ES-I3 (cell line): Measurements from ENCODE around the gene TMEM163.
"Not testable (repeated sequence)": the region's sequence is repeated elsewhere in the genome, so short reads cannot be mapped to it uniquely, and the experiment has no call there.

Source experiments
- H3K36me3 ChIP-seq: 2 replicates; pipeline ENCODE4 v1.6.1; 2013; ENCODE audit warnings: mild to moderate bottlenecking, low read length, control low read depth, moderate library complexity; ENCODE audit not compliant: insufficient read depth
- H3K4me1 ChIP-seq: 2 replicates; pipeline ENCODE4 v1.6.1; 2013; ENCODE audit warnings: mild to moderate bottlenecking, control low read depth, low read length; ENCODE audit not compliant: insufficient read depth
- H3K9ac ChIP-seq: 2 replicates; pipeline ENCODE4 v1.6.1; 2013; ENCODE audit warnings: low read depth, mild to moderate bottlenecking, low read length, moderate library complexity
- H3K9me3 ChIP-seq: 2 replicates; pipeline ENCODE4 v1.6.1; 2013; ENCODE audit warnings: mild to moderate bottlenecking, low read length, moderate library complexity; ENCODE audit not compliant: control insufficient read depth, insufficient read depth

The TMEM163 gene

GRCh38 chr2:134522496-134523455 lies 196.0 kb downstream of the TMEM163 start:
- Histone ChIP-seq H3K9me3 (no peaks in the 10 kb centered on the region), H3K4me1 (no peaks in the 10 kb centered on the region), H3K36me3 (no peaks in the 10 kb centered on the region), H3K9ac (no peak overlapping the region)

- Histone ChIP-seq H3K9ac (no peak overlapping the region), H3K9me3 (no peaks in the 10 kb centered on the region), H3K4me1 (no peaks in the 10 kb centered on the region), H3K36me3 (no peaks in the 10 kb centered on the region)
These were observed 200.7 kb downstream of the TMEM163 start for GRCh38 chr2:134518101-134518500.

GRCh38 chr2:134515137-134515536 lies 203.7 kb downstream of the TMEM163 start:
- H3K9me3 ChIP-seq, result no peaks in the 10 kb centered on the region
- no peaks in the 10 kb centered on the region for H3K4me1 ChIP-seq
- no peak overlapping the region for H3K9ac ChIP-seq

GRCh38 chr2:134513465-134513804 lies 205.4 kb downstream of the TMEM163 start:
- H3K36me3 ChIP-seq, result no peaks in the 10 kb centered on the region
- H3K9ac ChIP-seq, result no peak overlapping the region
- no peaks in the 10 kb centered on the region for H3K4me1 ChIP-seq
- H3K9me3 ChIP-seq, result no peaks in the 10 kb centered on the region

More at GRCh38 chr2:134515137-134515536, 203.7 kb downstream of the TMEM163 start:
- H3K36me3 ChIP-seq, result no peaks in the 10 kb centered on the region

- Histone ChIP-seq H3K4me1 (no peaks in the 10 kb centered on the region), H3K9ac (no peak overlapping the region), H3K36me3 (no peaks in the 10 kb centered on the region), H3K9me3 (no peaks in the 10 kb centered on the region)
These were observed 205.9 kb downstream of the TMEM163 start for GRCh38 chr2:134512734-134513464.

- H3K9ac ChIP-seq, result no peak overlapping the region
- no peaks in the 10 kb centered on the region for H3K36me3 ChIP-seq
- no peaks in the 10 kb centered on the region for H3K9me3 ChIP-seq
- no peaks in the 10 kb centered on the region for H3K4me1 ChIP-seq
These were observed 210.4 kb downstream of the TMEM163 start for GRCh38 chr2:134508391-134508790.

- no peaks in the 10 kb centered on the region for H3K36me3 ChIP-seq
- no peaks in the 10 kb centered on the region for H3K9me3 ChIP-seq
- H3K4me1 ChIP-seq, result no peaks in the 10 kb centered on the region
- H3K9ac ChIP-seq, result no peak overlapping the region
These were observed 211.1 kb downstream of the TMEM163 start for GRCh38 chr2:134507697-134508096.

GRCh38 chr2:134507159-134507558 lies 211.6 kb downstream of the TMEM163 start:
- not testable (repeated sequence) for H3K9me3 ChIP-seq, H3K36me3 ChIP-seq, H3K4me1 ChIP-seq, H3K9ac ChIP-seq

- H3K36me3 ChIP-seq, result no peaks in the 10 kb centered on the region
- H3K9me3 ChIP-seq, result no peaks in the 10 kb centered on the region
- H3K4me1 ChIP-seq, result no peaks in the 10 kb centered on the region
- no peak overlapping the region for H3K9ac ChIP-seq
These were observed 213.4 kb downstream of the TMEM163 start for GRCh38 chr2:134505446-134505845.

GRCh38 chr2:134504586-134505336 lies 214.0 kb downstream of the TMEM163 start:
- H3K9me3 ChIP-seq, result no peaks in the 10 kb centered on the region
- H3K9ac ChIP-seq, result no peak overlapping the region
- H3K4me1 ChIP-seq, result peaks cover 4% of the 10 kb centered on the region; the same call in 1 of the 2 replicates
- H3K36me3 ChIP-seq, result no peaks in the 10 kb centered on the region

GRCh38 chr2:134502104-134502503 lies 216.7 kb downstream of the TMEM163 start:
- H3K36me3 ChIP-seq, result no peaks in the 10 kb centered on the region
- peaks cover 7% of the 10 kb centered on the region; the same call in 1 of the 2 replicates for H3K4me1 ChIP-seq
- no peak overlapping the region for H3K9ac ChIP-seq
- no peaks in the 10 kb centered on the region for H3K9me3 ChIP-seq

GRCh38 chr2:134501476-134502091 lies 217.2 kb downstream of the TMEM163 start:
- Histone ChIP-seq H3K9me3 (no peaks in the 10 kb centered on the region), H3K9ac (no peak overlapping the region), H3K36me3 (no peaks in the 10 kb centered on the region), H3K4me1 (peaks cover 7% of the 10 kb centered on the region; the same call in 1 of the 2 replicates)

GRCh38 chr2:134500211-134500935 lies 218.4 kb downstream of the TMEM163 start:
- H3K9ac ChIP-seq, result no peak overlapping the region
- H3K36me3 ChIP-seq, result no peaks in the 10 kb centered on the region
- peaks cover 7% of the 10 kb centered on the region; the same call in 1 of the 2 replicates for H3K4me1 ChIP-seq
- no peaks in the 10 kb centered on the region for H3K9me3 ChIP-seq
